Gastroesophageal sphincter (tissue), 4 donors: Measurements from ENCODE around the gene LCA5L. TPM values are rescaled to one million over a fixed set of nuclear protein-coding genes. Genes with fewer than 3 reads are reported as not detected.
"Not testable (repeated sequence)": the region's sequence is repeated elsewhere in the genome, so short reads cannot be mapped to it uniquely, and the experiment has no call there.

ENCODE experiments used
- ATAC-seq: fragments of 150-250 bp; one replicate; pipeline ENCODE4 v1.9.1; 2016; ENCODE audit warnings: mild to moderate bottlenecking, moderate library complexity
- H3K27ac ChIP-seq, 4 donors: fragments of 200-600 bp; sonication (generic) in 3 of 4; 1 replicate in 3 of 4; 2 replicates in 1 of 4; pipeline ENCODE4 v1.5.1; 2016 to 2019
- H3K27me3 ChIP-seq: fragments of 200-600 bp; sonication (generic); one replicate; pipeline ENCODE4 v1.5.1; 2019
- H3K36me3 ChIP-seq, 2 donors: fragments of 200-600 bp; sonication (generic); one replicate each; pipeline ENCODE4 v1.5.1; 2019; ENCODE audit warnings: control low read depth in 1 of 2
- H3K4me1 ChIP-seq, 3 donors: fragments of 200-600 bp; sonication (generic); 1 replicate in 2 of 3; 2 replicates in 1 of 3; pipeline ENCODE4 v1.5.1; 2016 to 2019; ENCODE audit warnings: control low read depth in 2 of 3
- H3K4me3 ChIP-seq, 2 donors: fragments of 200-600 bp; sonication (generic); one replicate each; pipeline ENCODE4 v1.5.1; 2019; ENCODE audit warnings: mild to moderate bottlenecking in 1 of 2, moderate library complexity in 1 of 2
- H3K9me3 ChIP-seq, 3 donors: fragments of 200-600 bp; sonication (generic); one replicate each; pipeline ENCODE4 v1.5.1; 2017 to 2019; ENCODE audit warnings: control low read depth in 2 of 3
- EP300 ChIP-seq: sonication (generic); formaldehyde crosslinking; IDR thresholded peaks from one replicate; pipeline ENCODE4 v1.6.1; 2017; ENCODE audit warnings: antibody characterized with exemption, mild to moderate bottlenecking
- POLR2A ChIP-seq, 2 donors: fragments of 450-650 bp; IDR thresholded peaks; one replicate each; pipeline ENCODE4 v1.6.1; 2017; ENCODE audit warnings: antibody characterized with exemption in 2 of 2, mild to moderate bottlenecking in 2 of 2, moderate library complexity in 1 of 2
- POLR2AphosphoS5 ChIP-seq: sonication (generic); formaldehyde crosslinking; IDR thresholded peaks from one replicate; pipeline ENCODE4 v1.6.1; 2017; ENCODE audit warnings: antibody characterized with exemption
- WGBS, 2 donors: methylation state at CpG; one replicate each; pipeline ENCODE4 v1.1.5; 2018; ENCODE audit warnings: low coverage in 1 of 2; 5-methylcytosine and 5-hydroxymethylcytosine counted together
- total RNA-seq, 4 donors: library from RNA; depleted of rRNA; stranded (reverse); fragments of >200 nt; gene quantifications; one replicate each; pipeline ENCODE4 v1.1.0, GENCODE V29; 2016
- TF ChIP-seq, protein P1 (sequence below), 4 experiments: fragments of 200-600 bp in 2 of 4; fragments of 450-650 bp in 2 of 4; sonication (generic) in 1 of 4; IDR thresholded peaks; one replicate each; pipeline ENCODE4 v1.5.1; 2017 to 2019; ENCODE audit warnings: antibody characterized with exemption in 4 of 4, mild to moderate bottlenecking in 2 of 4, moderate library complexity in 2 of 4

The LCA5L gene
- total RNA-seq, 4 donors from 2014 or later: 0.54 to 1.6 (median 1.2) TPM

GRCh38 chr21:39373634-39374033, 71.9 kb downstream of the LCA5L start:
- H3K27ac ChIP-seq: no peak overlapping the region
- H3K9me3 ChIP-seq: no peaks in the 10 kb centered on the region
- no peaks in the 10 kb centered on the region for H3K27me3 ChIP-seq
- no peaks in the 10 kb centered on the region for H3K4me1 ChIP-seq
- no peak for ATAC-seq
- 11 to 27% methylated on average over 5 of the region's 5 CpGs for WGBS, 2 donors
- no peaks in the 10 kb centered on the region for H3K36me3 ChIP-seq
- TF ChIP-seq POLR2AphosphoS5 (no peak), POLR2A (IDR thresholded peaks at IDR 0.05) (no peak), EP300 (no peak)
- TF ChIP-seq, protein P1, sequence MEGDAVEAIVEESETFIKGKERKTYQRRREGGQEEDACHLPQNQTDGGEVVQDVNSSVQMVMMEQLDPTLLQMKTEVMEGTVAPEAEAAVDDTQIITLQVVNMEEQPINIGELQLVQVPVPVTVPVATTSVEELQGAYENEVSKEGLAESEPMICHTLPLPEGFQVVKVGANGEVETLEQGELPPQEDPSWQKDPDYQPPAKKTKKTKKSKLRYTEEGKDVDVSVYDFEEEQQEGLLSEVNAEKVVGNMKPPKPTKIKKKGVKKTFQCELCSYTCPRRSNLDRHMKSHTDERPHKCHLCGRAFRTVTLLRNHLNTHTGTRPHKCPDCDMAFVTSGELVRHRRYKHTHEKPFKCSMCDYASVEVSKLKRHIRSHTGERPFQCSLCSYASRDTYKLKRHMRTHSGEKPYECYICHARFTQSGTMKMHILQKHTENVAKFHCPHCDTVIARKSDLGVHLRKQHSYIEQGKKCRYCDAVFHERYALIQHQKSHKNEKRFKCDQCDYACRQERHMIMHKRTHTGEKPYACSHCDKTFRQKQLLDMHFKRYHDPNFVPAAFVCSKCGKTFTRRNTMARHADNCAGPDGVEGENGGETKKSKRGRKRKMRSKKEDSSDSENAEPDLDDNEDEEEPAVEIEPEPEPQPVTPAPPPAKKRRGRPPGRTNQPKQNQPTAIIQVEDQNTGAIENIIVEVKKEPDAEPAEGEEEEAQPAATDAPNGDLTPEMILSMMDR (IDR thresholded peaks at IDR 0.05): peak in 3 of 4 experiments; percentile 23 to 29 (median 25)
- H3K4me3 ChIP-seq: no peak overlapping the region

DNA sequence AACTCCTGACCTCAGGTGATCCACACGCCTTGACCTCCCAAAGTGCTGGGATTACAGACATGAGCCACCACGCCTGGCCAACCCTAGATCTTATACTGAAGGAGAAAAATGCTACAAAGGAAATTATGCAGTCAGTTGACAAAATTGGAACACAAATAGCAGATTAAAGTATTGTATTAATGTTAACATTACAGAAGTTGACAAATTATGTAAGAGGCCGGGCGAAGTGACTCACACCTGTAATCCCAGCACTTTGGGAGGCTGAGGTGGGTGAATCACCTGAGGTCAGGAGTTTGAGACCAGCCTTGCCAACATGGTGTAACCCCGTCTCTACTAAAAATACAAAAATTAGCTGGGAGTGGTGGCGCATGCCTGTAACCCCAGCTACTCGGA, 75.7 kb downstream of the LCA5L start:
- H3K9me3 ChIP-seq, H3K27me3 ChIP-seq, H3K4me3 ChIP-seq, H3K36me3 ChIP-seq, ATAC-seq, H3K27ac ChIP-seq, H3K4me1 ChIP-seq: not testable (repeated sequence)
- WGBS, 2 donors: 67% methylated on average over 5 of the region's 7 CpGs; no CpG with 5 or more reads in 1 of the 2 donors

- no peaks in the 10 kb centered on the region for H3K36me3 ChIP-seq
- WGBS, 2 donors: 73 to 90% methylated on average over 2 of the region's 2 CpGs
- H3K9me3 ChIP-seq: no peaks in the 10 kb centered on the region
- no peaks in the 10 kb centered on the region for H3K27me3 ChIP-seq
- ATAC-seq: no peak
- no peak overlapping the region for H3K4me3 ChIP-seq
- TF ChIP-seq POLR2AphosphoS5 (no peak), POLR2A (IDR thresholded peaks at IDR 0.05) (no peak), EP300 (no peak)
- TF ChIP-seq, protein P1 (IDR thresholded peaks at IDR 0.05): no peak
- H3K27ac ChIP-seq: no peak overlapping the region
- peaks cover 0 to 19% (median 0%) of the 10 kb centered on the region in 3 donors for H3K4me1 ChIP-seq
Measured at GRCh38 chr21:39367783-39368182, 77.8 kb downstream of the LCA5L start.

GRCh38 chr21:39366563-39366962, 79.0 kb downstream of the LCA5L start:
- H3K36me3 ChIP-seq: no peaks in the 10 kb centered on the region
- 90 to 92% methylated on average over 2 to 4 of the region's 4 CpGs for WGBS, 2 donors

DNA sequence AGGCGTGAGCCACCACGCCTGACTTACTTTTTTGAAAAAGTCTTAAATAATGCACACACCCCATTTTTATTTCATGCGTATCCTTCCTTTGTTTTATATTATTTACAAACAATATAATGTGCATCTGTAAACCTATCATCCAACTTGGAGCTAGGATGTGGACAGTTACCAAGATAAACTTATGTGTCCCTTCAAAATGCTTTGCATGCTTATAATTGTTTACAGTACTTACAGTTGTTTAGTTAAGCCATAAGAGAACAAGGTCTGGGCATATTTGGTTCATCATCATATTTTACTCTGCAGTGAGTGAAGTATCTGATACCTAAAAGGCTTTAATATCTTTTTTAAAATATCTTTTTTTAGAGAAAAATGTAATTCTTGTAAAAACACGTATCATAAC, 80.6 kb downstream of the LCA5L start:
- Histone ChIP-seq H3K27ac (peak overlapping the region in 3 of 4 donors; percentile 32 to 77 (median 70)), H3K27me3 (no peaks in the 10 kb centered on the region), H3K4me3 (no peak overlapping the region), H3K9me3 (no peaks in the 10 kb centered on the region), H3K36me3 (no peaks in the 10 kb centered on the region), H3K4me1 (peaks cover 0 to 19% (median 0%) of the 10 kb centered on the region in 3 donors)
- TF ChIP-seq EP300 (no peak), POLR2AphosphoS5 (no peak), POLR2A (IDR thresholded peaks at IDR 0.05) (no peak)
- TF ChIP-seq, protein P1 (IDR thresholded peaks at IDR 0.05): no peak
- no peak for ATAC-seq
- WGBS, 2 donors: 61 to 74% methylated on average over 4 of the region's 4 CpGs

More at GRCh38 chr21:39366563-39366962, 79.0 kb downstream of the LCA5L start:
- H3K4me3 ChIP-seq: no peak overlapping the region
- H3K4me1 ChIP-seq: peaks cover 0 to 19% (median 0%) of the 10 kb centered on the region in 3 donors
- H3K27ac ChIP-seq: no peak overlapping the region
- no peak for ATAC-seq
- no peaks in the 10 kb centered on the region for H3K9me3 ChIP-seq
- TF ChIP-seq EP300 (no peak), POLR2A (IDR thresholded peaks at IDR 0.05) (no peak), POLR2AphosphoS5 (no peak)
- TF ChIP-seq, protein P1 (IDR thresholded peaks at IDR 0.05): no peak
- H3K27me3 ChIP-seq: no peaks in the 10 kb centered on the region
